ENCODE data around the gene SSC5D.

SSC5D gene

DNA sequence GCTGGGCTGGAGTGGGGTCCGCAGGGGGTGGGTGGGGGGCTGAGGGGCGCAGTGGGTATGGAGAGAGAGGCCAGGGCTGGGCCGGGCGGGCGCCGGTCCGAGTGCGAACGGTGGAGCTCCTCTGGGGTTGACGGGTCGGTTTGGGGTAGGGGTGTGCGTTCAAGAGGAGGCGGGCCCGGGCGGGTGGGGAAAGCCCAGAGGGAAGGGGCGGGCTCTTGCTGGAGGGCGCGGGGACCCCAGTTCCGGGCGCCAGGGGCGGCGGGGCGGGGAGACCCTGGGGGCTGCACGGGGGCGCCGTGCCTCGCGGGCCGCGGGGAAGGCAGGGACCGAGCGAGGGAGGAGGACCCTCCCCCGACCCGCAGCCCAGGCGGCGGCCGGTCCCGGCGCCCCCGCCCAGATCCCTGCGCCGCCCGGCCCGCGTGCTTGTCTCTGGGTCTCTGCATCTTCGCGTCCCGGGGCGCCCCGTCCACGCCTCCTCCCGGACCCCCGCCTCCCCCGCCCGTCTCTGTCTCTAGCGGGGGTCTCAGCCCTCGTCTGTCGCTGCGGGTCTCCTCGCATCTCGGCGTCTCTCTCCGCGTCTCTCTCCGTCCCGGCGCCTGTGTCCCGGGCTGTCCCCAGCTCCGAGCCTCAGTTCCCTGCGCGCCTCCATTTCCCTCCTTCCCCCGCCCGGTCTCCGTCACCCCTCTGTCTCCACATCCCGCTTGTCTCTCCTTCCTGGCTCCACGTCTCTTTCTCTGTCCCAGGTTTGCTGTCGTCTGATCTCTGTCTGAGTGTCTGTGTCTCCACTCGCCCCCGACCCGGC is 36.9 kb upstream of the SSC5D start:
- H3K9me3 Mint-ChIP-seq: no peaks in the 10 kb centered on the region
- H3K4me1 Mint-ChIP-seq: peaks cover 15% of the 10 kb centered on the region
- peak overlapping the region; percentile 75 for H3K4me3 Mint-ChIP-seq
- peaks cover 15% of the 10 kb centered on the region for H3K27me3 Mint-ChIP-seq
- H3K27ac Mint-ChIP-seq: no peak overlapping the region
- H3K36me3 Mint-ChIP-seq: peaks cover 10% of the 10 kb centered on the region

DNA sequence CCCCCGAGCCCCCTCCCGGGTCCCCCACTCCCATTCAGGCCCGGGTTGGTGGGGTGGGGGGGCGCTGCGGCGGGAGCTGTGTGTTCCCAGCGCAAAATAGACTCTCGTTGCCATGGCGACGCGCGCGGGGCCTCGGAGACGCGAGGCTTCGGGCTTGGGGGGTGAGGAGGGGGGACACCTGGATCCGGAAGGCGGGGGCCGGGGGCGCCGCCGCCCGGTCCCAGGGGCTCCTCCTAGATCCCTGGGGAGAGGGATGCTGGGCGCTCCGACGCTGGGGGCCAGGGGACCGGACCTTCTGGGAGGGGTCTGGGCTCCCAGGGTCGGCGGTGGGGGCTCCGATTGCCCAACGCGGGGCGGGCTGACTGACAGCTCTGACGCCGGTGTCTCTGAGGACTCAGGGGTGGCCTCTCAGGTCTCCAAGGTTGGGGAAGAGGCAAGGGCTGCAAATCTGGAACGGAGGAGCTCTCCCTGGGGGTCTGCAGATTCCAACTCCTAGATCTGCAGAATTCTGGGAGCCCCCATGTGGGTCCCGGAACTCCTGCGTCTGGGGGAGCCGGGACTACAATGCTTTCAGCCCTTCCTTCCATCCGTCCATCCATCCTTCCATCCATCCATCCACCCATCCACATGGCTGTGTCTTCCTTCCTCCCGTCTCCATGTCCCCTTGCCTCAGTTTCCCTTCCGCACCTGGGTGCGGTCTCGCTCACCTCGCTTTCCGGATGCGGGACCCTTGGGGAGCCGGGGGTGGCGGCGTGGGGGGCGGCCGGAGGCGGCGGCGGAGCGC is 36.1 kb upstream of the SSC5D start:
- peaks cover 15% of the 10 kb centered on the region for H3K4me1 Mint-ChIP-seq
- H3K27ac Mint-ChIP-seq: no peak overlapping the region
- H3K36me3 Mint-ChIP-seq: peaks cover 10% of the 10 kb centered on the region
- peak overlapping the region; percentile 75 for H3K4me3 Mint-ChIP-seq
- no peaks in the 10 kb centered on the region for H3K9me3 Mint-ChIP-seq
- peaks cover 15% of the 10 kb centered on the region for H3K27me3 Mint-ChIP-seq

DNA sequence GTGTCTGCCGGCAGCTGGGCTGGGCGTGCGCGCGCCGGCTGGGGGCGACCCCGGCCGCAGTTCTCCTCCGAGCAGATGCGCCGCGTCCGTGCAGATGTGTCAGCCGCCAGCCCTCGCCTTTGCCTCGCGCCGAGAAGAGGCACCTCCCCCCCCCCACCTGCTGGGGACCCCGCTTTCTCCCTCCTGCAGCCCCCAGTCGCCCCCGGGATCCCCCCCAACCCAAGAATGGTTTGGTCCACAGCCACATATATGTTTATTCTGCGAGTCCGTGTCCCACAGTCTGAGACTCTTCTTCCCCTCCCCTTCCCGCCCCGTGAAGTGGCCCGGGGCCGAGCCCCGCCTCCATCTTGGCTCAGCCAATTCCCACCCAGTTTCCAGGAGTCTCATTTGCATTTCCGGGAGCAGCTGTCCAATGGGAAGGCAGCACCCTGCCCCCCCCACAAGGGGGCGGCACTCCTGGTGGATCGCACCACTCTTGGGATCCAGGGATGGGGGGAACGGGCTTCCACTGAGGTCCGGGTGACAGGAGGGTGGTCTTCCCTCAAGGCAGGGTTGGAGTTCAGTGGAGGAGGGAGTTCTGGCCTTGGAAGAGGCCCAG is 35.4 kb upstream of the SSC5D start:
- Mint-ChIP-seq H3K9me3 (no peaks in the 10 kb centered on the region), H3K4me3 (peak overlapping the region; percentile 71), H3K36me3 (peaks cover 10% of the 10 kb centered on the region), H3K27me3 (peaks cover 15% of the 10 kb centered on the region), H3K4me1 (peaks cover 15% of the 10 kb centered on the region), H3K27ac (no peak overlapping the region)

DNA sequence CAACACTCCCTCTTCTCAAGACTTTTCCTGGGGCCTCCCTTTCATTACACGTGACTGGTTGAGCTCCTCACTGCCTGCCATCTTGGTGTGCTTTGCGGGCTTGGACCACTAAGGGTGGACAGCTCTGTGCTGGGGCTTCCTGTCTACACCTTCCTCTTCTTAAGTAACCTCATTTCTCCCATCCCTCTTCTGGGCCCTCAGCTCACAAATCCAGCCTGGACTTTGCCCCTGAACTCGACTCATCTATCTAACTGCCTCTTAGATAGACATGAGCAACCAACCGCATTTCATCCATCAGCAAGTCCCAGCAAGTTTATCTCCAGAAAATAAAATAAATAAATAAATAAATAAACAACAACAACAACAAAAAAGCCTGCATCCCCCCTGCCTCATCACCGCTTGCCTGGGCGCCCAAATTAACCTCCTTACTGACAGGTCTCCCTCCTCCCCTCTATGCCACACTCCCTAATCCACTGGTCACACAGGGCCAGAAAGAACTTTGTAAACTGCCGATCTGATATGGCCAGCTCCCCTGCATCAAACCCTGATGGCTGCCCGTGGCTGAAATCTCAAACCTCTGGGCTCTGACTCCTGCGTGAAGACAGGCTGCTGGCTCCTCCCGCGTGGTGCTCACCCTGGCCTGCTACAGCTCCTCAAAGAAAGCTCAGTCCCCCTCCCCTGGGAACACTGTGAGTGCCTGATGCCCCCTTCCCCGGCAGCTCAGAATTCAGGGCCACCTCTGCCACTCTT is 34.5 kb upstream of the SSC5D start:
- H3K36me3 Mint-ChIP-seq: peaks cover 10% of the 10 kb centered on the region
- peak overlapping the region; percentile 71 for H3K4me3 Mint-ChIP-seq
- peaks cover 15% of the 10 kb centered on the region for H3K4me1 Mint-ChIP-seq
- H3K27ac Mint-ChIP-seq: no peak overlapping the region
- H3K9me3 Mint-ChIP-seq: no peaks in the 10 kb centered on the region
- H3K27me3 Mint-ChIP-seq: peaks cover 15% of the 10 kb centered on the region

DNA sequence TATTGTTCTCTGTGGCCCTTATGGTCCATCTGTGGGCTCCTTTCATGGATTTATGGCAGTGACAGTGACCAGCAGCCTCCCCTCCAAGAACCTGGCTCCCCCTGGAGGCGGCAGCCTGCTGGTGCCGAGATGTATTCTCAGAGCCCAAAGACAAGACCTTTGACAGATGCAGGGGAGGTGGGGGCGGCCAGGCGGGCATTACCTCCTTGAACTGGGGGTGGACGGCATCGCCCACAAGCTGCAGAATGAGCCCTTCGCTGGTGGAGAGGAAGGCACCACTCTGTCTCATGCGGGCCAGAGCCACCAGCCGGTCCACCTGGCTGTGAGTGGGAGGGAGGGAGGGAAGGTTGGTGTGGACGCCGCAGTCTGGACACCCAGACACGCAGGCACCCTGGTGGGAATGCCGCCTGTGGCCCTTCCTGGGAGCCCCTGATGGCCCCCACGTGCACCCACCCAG is 33.4 kb upstream of the SSC5D start:
- no peak overlapping the region for H3K4me3 Mint-ChIP-seq
- peaks cover 14% of the 10 kb centered on the region for H3K27me3 Mint-ChIP-seq
- no peak overlapping the region for H3K27ac Mint-ChIP-seq
- no peaks in the 10 kb centered on the region for H3K9me3 Mint-ChIP-seq
- peaks cover 15% of the 10 kb centered on the region for H3K4me1 Mint-ChIP-seq
- H3K36me3 Mint-ChIP-seq: peaks cover 10% of the 10 kb centered on the region

DNA sequence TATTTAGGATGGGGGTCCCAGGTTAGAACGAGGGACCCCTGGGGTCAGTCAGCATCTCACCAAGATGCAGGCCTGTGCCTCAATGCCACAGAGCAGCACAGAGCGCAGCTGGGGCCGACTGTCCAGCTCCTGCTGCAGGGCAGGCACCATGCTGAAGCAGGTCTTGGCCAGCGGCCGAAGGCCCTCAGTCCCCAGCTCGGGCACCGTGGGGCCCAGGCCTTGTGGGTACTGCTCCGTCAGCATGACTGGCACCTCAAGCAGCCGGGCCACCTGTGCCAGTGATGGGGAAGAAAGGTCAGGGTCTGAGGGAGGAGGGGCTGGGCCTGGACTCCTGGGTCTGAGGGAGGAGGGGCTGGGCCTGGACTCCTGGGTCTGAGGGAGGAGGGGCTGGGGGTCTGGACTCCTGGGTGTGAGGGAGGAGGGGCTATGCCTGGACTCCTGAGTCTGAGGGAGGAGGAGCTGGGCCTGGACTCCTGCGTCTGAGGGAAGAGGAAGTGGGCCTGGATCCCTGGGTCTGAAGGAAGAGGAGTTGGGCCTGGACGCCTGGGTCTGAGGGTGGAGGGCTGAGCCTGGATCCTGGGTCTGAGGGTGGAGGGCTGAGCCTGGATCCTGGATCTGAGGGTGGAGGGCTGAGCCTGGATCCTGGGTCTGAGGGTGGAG is 32.5 kb upstream of the SSC5D start:
- Mint-ChIP-seq H3K4me1 (peaks cover 20% of the 10 kb centered on the region), H3K27me3 (peaks cover 11% of the 10 kb centered on the region), H3K4me3 (no peak overlapping the region), H3K27ac (no peak overlapping the region), H3K9me3 (no peaks in the 10 kb centered on the region), H3K36me3 (peaks cover 10% of the 10 kb centered on the region)

DNA sequence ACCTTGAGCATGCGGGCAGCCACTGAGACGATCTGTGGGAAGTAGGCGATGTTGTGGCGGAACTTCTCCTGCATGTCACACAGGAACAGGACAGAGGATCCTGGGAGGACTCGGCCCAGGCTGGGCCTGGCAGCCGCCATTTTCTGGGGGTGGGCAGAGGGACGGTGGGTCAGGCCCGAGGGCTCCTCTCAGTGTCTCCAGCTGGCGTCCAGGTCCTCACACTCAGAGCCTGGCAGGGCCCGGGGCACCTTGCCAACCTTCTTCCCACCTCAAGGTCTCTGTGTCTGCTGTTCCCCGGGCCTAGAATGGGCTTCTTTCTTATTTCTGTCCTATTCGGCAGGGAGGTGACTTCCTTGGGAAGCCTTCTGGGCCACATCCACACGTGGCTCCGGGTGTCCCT is 31.9 kb upstream of the SSC5D start:
- H3K27me3 Mint-ChIP-seq: peaks cover 9% of the 10 kb centered on the region
- no peaks in the 10 kb centered on the region for H3K9me3 Mint-ChIP-seq
- no peak overlapping the region for H3K27ac Mint-ChIP-seq
- peaks cover 10% of the 10 kb centered on the region for H3K36me3 Mint-ChIP-seq
- no peak overlapping the region for H3K4me3 Mint-ChIP-seq
- H3K4me1 Mint-ChIP-seq: peaks cover 22% of the 10 kb centered on the region

DNA sequence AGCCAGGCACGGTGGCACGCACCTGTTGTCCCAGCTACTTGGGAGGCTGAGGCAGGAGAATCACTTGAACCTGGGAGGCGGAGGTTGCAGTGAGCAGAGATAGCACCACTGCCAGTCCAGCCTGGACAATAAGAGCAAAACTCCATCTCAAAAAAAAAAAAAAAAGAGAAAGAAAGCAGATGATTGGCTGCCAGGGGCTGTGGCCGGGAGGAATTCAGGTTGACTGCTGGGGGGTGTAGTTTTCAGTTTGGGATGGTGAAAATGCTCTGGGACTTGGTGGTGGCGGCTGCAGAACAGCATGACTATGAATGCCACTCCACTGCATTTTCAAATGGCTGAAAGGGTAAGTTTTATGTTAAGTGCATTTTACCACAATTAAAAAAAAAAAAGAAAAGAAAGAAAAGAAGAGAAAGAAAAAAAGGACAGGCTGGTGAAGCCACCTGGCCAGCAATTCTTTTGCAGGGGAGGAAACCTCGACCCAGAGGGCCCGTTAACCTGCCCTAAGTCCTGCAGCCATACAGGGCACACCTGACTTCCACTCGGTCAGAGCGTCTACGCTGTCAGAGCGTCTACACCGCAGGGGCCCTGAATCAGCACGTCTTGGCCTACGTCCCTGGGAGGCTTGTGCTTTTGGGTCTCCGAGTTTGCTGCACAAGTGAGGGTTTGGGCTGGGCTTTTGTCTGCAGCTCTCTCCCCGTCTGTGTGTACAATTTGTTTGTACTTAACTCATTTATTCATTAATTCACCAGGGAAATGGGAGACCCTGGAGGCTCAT is 30.4 kb upstream of the SSC5D start:
- Mint-ChIP-seq H3K4me3 (no peak overlapping the region), H3K27me3 (peaks cover 7% of the 10 kb centered on the region), H3K4me1 (peaks cover 27% of the 10 kb centered on the region), H3K36me3 (peaks cover 10% of the 10 kb centered on the region), H3K9me3 (no peaks in the 10 kb centered on the region), H3K27ac (no peak overlapping the region)

DNA sequence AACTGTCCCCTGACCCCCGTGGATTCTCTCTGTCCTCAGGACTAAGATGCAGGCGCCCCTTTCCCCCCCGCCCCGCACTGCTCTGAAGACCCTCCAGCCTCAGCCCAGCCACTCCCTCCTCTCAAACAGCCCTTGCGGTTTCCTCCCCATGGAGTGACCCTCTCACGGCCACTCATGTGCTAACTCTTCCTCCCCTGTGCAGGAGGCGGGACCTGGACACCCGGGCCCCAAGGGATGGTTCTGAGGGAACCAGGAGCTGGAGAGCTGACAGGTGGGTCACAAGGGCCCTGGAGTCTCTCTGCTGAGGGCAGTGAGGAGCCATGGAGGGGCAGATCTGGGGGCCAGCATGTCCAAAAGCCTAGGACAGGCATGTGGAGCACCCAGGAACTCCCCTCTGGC is 28.7 kb upstream of the SSC5D start:
- peaks cover 3% of the 10 kb centered on the region for H3K27me3 Mint-ChIP-seq
- no peaks in the 10 kb centered on the region for H3K9me3 Mint-ChIP-seq
- H3K27ac Mint-ChIP-seq: no peak overlapping the region
- H3K4me3 Mint-ChIP-seq: peak overlapping the region; percentile 88
- peaks cover 6% of the 10 kb centered on the region for H3K36me3 Mint-ChIP-seq
- peaks cover 21% of the 10 kb centered on the region for H3K4me1 Mint-ChIP-seq

DNA sequence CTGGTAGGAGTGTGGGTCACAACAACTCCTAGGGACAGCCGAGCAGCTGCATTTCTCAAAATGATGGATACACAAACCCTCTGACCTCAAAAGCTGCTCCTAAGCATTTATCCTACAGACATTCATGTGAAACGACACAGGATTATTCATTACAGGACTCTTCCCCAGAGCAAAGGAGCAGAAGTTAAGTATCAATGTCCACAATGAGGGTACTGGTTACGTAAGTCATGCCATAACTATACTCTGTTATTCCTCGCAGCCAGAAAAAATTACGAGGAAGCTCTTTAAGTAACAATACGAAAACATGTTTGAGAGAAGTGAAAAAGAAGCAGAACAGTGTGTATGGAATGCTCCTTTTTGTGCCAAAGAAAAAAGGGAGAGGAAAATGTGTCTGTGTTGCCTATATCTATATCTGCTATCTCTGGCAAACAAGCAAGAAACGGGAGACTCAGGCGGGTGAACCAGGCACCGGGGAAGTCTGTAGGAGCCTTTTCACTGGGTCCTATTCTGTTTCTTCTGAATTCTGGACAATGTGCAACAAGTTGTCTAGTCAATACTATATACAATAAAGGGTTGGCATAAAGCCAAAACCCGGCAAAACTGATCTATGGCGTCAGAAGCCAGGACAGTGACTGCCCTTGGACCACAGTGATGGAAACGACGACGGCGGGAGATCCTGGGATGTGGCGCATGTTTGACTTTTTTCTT is 28.1 kb upstream of the SSC5D start:
- Mint-ChIP-seq H3K27me3 (no peaks in the 10 kb centered on the region), H3K9me3 (no peaks in the 10 kb centered on the region), H3K4me1 (peaks cover 21% of the 10 kb centered on the region), H3K36me3 (peaks cover 3% of the 10 kb centered on the region), H3K4me3 (peak overlapping the region; percentile 88), H3K27ac (peak overlapping the region; percentile 70)

DNA sequence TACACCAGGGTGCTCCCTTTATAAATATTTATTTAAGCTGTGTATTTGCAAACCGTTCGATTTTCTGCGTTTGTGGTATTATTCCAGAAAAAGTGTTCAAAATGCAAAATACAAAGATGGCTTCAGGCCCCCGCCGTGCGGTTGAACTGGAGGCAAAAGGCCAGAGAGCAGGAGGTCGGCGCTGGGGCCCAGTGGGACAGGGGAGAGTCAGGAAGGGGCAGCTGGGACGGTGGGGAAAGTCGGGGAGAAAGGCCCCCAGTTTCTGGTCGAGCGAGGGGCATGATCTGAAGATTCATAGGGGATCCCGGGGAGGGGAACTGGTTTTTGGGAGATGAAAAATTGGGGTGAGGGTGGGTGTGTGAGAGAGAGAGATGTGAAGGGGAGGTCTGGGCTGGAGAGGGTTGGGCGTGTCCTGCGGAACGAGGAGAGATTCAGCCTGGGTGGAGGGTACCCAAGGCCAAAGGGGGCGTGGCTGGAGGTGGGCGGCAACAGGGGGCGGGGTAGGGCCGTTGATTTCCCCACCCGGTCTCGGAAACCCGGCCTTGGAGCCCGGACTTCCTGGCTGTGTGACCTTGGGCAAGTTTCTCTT is 27.5 kb upstream of the SSC5D start:
- H3K4me1 Mint-ChIP-seq: peaks cover 21% of the 10 kb centered on the region
- no peaks in the 10 kb centered on the region for H3K9me3 Mint-ChIP-seq
- no peaks in the 10 kb centered on the region for H3K36me3 Mint-ChIP-seq
- H3K27me3 Mint-ChIP-seq: no peaks in the 10 kb centered on the region
- no peak overlapping the region for H3K27ac Mint-ChIP-seq
- H3K4me3 Mint-ChIP-seq: peak overlapping the region; percentile 88

DNA sequence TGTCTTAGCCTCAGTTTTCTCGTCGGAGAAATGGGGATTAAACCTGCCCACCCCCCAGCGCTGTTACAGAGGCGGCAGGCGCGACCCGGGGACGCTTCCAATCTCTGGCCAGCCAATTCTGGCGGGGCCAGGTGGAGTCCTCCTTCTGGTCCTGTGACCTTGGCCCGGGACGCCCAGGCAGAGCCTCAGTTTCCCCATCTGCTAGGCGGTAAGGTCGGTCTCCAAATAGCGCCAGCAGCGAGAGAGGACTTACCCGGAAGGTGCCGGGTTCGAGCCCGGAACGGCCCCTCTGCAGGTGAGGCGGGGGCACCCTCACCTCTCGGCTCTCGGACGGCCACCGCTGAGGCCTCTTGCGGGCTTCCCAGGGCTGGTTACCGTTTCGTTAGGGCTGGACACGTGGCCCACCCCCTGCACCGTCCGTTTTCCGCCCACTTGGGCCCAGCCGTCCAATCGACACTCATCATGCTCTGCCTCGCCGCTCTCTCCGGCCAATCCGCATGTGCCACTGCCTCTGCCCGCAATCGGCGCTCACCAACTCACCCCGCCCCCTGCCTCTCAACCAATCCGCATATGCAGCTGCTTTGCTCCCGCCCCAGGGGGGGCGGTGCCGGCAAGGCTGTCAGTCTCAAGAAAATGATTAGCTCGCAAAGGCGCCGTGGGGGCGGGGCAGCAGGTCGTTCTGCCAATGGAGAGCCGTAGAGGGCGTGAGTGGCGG is 26.8 kb upstream of the SSC5D start, which contains the start of gene ISOC2:
Gene ISOC2, minus strand, starts transcription at position 384 of the 715 bp plus-strand sequence. CDS start 5,156 bp downstream, outside the sequence.
- H3K4me3 Mint-ChIP-seq: peak within 1 kb of the TSS; percentile 88
- H3K4me1 Mint-ChIP-seq: peaks cover 21% of the 10 kb centered on the region
- no peaks in the 10 kb centered on the region for H3K27me3 Mint-ChIP-seq
- no peaks in the 10 kb centered on the region for H3K9me3 Mint-ChIP-seq
- no peaks in the 10 kb centered on the region for H3K36me3 Mint-ChIP-seq
- peak within 1 kb of the TSS; percentile 96 for H3K27ac Mint-ChIP-seq

Data from activated naive CD4-positive, alpha-beta T cell treated with anti-CD3 and anti-CD28 coated beads, Interleukin-2, amount 50 U/mL, for 24 hours (primary cell).